HG03280 (cell line): Measurements from ENCODE around the gene TTC29.
"Not testable (repeated sequence)": the region's sequence is repeated elsewhere in the genome, so short reads cannot be mapped to it uniquely, and the experiment has no call there.

Source experiments
- ATAC-seq: cut with Tn5 transposase; IDR thresholded peaks from one replicate; pipeline ENCODE4 v1.9.1; 2021; ENCODE audit warnings: mild to moderate bottlenecking, moderate library complexity; ENCODE audit not compliant: unreplicated experiment

The TTC29 gene

DNA sequence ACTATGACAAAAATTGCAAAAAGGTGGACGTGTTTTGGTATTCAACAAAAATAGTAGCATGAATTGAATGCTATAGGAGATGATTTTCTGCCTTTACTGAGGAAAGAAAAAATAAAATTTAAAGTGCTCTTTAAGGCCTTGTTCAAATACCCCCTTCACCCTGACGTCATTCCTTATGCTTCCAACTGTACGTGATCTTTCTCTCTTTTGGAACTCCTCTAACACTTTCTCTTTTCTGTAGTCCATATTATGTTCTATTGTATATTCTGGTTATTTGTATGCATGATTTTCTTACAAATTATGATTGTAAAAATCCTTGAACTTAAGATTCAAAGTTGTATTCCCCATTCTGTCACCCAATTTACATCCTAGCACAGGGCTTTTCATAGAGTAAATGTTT, 206.5 kb downstream of the TTC29 start:
- no peak for ATAC-seq

DNA sequence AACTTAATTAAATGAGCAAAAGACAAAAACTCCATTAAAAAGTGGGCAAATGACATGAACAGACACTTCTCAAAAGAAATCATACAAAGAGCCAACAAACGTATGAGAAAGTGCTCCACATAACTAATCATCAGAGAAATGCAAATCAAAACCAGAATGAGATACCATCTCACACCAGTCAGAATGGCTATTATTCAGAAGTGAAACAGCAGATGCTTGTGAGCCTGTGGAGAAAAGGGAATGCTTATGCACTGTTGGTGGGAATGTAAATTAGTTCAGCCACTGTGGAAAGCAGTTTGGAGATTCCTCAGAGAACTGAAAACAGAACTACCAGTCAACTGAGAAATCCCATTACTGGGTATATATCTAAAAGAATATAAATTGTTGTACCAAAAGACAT, 222.1 kb downstream of the TTC29 start:
- ATAC-seq = not testable (repeated sequence)

DNA sequence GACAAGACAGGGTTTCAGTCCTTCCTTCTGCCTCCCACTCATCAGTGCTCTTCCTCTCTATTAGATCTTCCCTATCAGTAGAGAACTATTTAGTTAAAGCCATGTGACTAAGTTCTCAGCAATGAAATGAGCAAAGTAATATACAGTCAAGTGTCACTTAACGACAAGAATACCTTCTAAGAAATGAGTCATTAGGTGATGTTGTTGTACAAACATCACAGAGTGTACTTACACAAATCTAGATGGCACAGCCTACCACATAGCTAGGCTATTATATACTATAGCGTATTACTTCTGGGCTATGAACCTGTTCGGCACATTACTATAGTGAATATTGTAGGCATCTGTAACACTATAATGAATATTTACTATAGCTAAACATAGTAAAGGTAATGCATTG, 235.7 kb downstream of the TTC29 start:
- ATAC-seq = no peak

DNA sequence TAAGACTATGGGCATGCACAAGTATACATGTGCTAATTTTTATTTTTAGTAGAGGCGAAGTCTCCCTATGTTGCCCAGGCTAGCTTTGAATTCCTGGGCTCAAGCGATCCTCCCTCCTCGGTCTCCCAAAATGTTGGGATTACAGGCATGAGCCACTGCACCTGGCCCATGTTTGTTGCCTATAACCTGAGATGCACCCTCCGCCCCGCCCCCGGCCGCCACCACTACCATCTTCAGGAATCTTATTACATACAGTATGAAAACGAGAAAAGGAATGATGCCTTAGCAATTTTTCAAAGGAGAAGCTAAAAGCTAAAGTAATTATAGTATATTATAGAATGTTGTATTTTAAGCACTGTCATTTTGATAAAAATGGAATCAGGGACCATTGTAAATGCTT, 245.8 kb downstream of the TTC29 start:
- no peak for ATAC-seq

DNA sequence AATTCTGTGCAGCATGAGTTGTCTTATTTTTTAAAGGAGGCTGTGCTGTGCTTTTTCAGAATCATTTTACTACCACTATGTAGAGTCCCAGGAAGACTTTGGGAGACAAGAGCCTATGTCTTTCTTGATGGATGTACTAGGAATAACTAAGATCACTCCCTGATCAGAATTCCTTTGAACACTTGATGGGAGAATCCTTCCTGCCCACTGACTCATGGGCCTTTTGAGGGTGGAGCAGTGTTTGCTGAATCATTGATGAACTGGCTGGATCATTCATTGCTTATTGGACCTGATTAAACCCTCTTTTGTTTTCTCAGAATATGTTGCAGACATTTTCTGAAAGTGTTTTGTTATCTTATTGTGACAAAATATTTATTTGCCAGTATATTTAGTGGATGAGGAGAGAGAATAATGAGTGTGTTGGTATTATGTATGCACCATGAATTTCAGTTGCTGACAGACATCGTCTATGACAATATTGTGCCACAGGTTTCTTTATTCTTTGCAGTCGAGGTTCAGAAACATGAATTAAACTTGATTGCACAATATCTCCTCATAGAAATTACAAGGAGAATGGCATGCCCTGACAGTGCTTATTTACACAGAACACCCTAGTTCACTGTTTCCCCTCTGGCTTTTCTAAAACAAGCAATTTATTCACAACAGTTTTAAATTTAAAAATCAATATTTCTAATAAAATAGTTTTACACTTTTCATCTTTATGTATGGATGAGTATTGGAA, 270.7 kb downstream of the TTC29 start:
- ATAC-seq = no peak

DNA sequence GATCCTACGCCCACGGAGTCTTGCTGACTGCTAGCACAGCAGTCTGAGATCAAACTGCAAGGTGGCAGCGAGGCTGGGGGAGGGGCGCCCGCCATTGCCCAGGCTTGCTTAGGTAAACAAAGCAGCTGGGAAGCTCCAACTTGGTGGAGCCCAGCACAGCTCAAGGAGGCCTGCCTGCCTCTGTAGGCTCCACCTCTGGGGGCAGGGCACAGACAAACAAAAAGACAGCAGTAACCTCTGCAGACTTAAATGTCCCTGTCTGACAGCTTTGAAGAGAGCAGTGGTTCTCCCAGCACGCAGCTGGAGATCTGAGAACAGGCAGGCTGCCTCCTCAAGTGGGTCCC, 281.7 kb downstream of the TTC29 start:
- ATAC-seq = not testable (repeated sequence)

DNA sequence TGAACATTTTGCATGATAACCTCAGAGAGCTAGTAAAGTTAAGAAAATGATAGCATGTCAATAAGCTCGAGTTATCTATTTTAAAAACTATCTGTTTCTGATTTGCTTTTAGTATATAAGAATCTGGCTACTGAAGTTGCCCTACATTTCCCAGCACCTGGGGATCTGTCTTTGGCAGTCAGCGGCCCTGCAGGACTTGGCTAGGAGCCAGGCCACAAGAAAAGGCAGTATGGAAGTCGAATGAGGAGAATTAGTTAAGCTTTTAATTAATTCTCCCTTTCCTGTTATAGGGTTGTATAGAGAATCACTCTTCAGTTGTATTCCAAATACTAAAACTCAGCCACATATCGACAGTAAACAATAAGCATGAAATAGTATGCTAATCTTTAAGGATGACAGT, 284.3 kb downstream of the TTC29 start:
- ATAC-seq = no peak
